K562 (cell line): Measurements from ENCODE around the gene ALG12. TPM values are rescaled to one million over a fixed set of nuclear protein-coding genes. Genes with fewer than 3 reads are reported as not detected.
"Not testable (repeated sequence)": the region's sequence is repeated elsewhere in the genome, so short reads cannot be mapped to it uniquely, and the experiment has no call there.

ENCODE experiments used
- ATAC-seq: fragments of 200-7000 bp; cut with Tn5 transposase; 3 replicates; pipeline ENCODE4 v1.9.1; 2020; ENCODE audit warnings: moderate library complexity
- BruUV-seq: library from RNA; stranded (reverse); fragments of 400-500 nt; replicated peaks from 2 replicates; lab custom pipeline; 2021; lab: Mats Ljungman, UMichigan
- CTCF ChIA-PET: fragments of 300-600 bp; formaldehyde crosslinking; extraction: SDS; loops from one replicate; lab custom pipeline; 2021; ENCODE audit warnings: low intra/inter-chr PET ratio; lab: Yijun Ruan, JAX
- POLR2A ChIA-PET: fragments of 300-600, 350-650 bp; sonication (Branson Sonifier 250); formaldehyde crosslinking; extraction: SDS; loops from one replicate; lab custom pipeline; 2021; ENCODE audit warnings: antibody characterized with exemption, inconsistent platforms; lab: Yijun Ruan, JAX
- DNase-seq, 4 experiments: peaks; one replicate each; pipeline versions ENCODE4 v3.0.0 to v3.0.0-alpha.2; 2011 to 2018; ENCODE audit warnings: low spot score in 3 of 4, mixed read lengths in 3 of 4; ENCODE audit errors: extremely low read depth in 1 of 4
- FAIRE-seq: peaks from 2 replicates; lab custom pipeline; 2011; peaks lifted over from hg19 to GRCh38; lab: Jason Lieb, UNC
- H2AFZ ChIP-seq: 2 replicates; pipeline ENCODE4 v1.6.0; 2011; ENCODE audit warnings: low read depth, low read length, control low read depth, inconsistent platforms
- H3K27ac ChIP-seq: fragments of 200-600 bp; 3 replicates; pipeline ENCODE4 v1.8.0; 2011; ENCODE audit warnings: low read depth, mild to moderate bottlenecking, control low read depth, inconsistent platforms, low read length, moderate library complexity, mixed read lengths; ENCODE audit errors: extremely low read depth
- H3K27me3 ChIP-seq, 2 experiments: fragments of 300-600 bp in 1 of 2; 2 replicates in 1 of 2; 3 replicates in 1 of 2; pipeline versions ENCODE4 v1.6.0 to v1.8.0; 2011; ENCODE audit warnings: inconsistent platforms in 2 of 2, low read length in 2 of 2, mild to moderate bottlenecking in 1 of 2, mixed read lengths in 1 of 2, moderate library complexity in 1 of 2; ENCODE audit not compliant: control insufficient read depth in 2 of 2, insufficient read depth in 2 of 2
- H3K36me3 ChIP-seq: fragments of 300-600 bp; 3 replicates; pipeline ENCODE4 v1.8.0; 2011; ENCODE audit warnings: mild to moderate bottlenecking, low read length, inconsistent platforms; ENCODE audit not compliant: control insufficient read depth, insufficient read depth
- H3K4me1 ChIP-seq, 2 experiments: fragments of 200-600 bp in 1 of 2; replicated peaks in 1 of 2; 2 replicates in 1 of 2; 3 replicates in 1 of 2; pipeline versions ENCODE4 v1.5.1 to v1.8.0; 2011; ENCODE audit warnings: inconsistent platforms in 2 of 2, low read length in 2 of 2, mild to moderate bottlenecking in 1 of 2, mixed read lengths in 1 of 2, moderate library complexity in 1 of 2; ENCODE audit not compliant: control insufficient read depth in 2 of 2, insufficient read depth in 2 of 2
- H3K4me2 ChIP-seq: 2 replicates; pipeline ENCODE4 v1.6.1; 2011; ENCODE audit warnings: low read length, control low read depth, inconsistent platforms, mixed read lengths; ENCODE audit not compliant: insufficient read depth
- H3K4me3 ChIP-seq: fragments of 200-600 bp; sonication (generic), shearing (Covaris generic); 2 replicates; pipeline ENCODE4 v1.5.1; 2016; ENCODE audit warnings: control low read depth, inconsistent platforms
- H3K79me2 ChIP-seq: fragments of 200-600 bp; 3 replicates; pipeline ENCODE4 v1.8.0; 2011; ENCODE audit warnings: low read length, inconsistent platforms; ENCODE audit not compliant: control insufficient read depth, insufficient read depth
- H3K9ac ChIP-seq, 2 experiments: 2 replicates each; pipeline versions ENCODE4 v1.6.0 to v1.6.1; 2011; ENCODE audit warnings: low read depth in 2 of 2, low read length in 2 of 2, control low read depth in 1 of 2, inconsistent platforms in 1 of 2, mild to moderate bottlenecking in 1 of 2, mixed read lengths in 1 of 2; ENCODE audit not compliant: insufficient read depth in 1 of 2
- H3K9me1 ChIP-seq: one replicate; pipeline ENCODE4 v1.6.0; 2011; ENCODE audit warnings: inconsistent platforms, mild to moderate bottlenecking, low read length, moderate library complexity; ENCODE audit not compliant: control insufficient read depth, insufficient read depth
- H3K9me3 ChIP-seq: replicated peaks from 2 replicates; pipeline ENCODE4 v1.5.1; 2011; ENCODE audit warnings: low read depth, low read length, inconsistent platforms; ENCODE audit not compliant: control insufficient read depth, insufficient read depth
- H4K20me1 ChIP-seq: replicated peaks from 2 replicates; pipeline ENCODE4 v1.6.1; 2011; ENCODE audit warnings: low read length, inconsistent platforms, mixed read lengths; ENCODE audit not compliant: control insufficient read depth, insufficient read depth
- BCL6 ChIP-seq: fragments of 250-450 bp; sonication (Bioruptor Pico); IDR thresholded peaks from 2 replicates; pipeline ENCODE4 v1.4.0; 2020
- ELF4 ChIP-seq: fragments of 450-650 bp; formaldehyde crosslinking; IDR thresholded peaks from 2 replicates; pipeline ENCODE4 v1.4.0; 2022; ENCODE audit warnings: missing genetic modification characterization
- ELK1 ChIP-seq: sonication (generic); formaldehyde crosslinking; IDR thresholded peaks from 2 replicates; pipeline ENCODE4 v1.8.1; 2022; ENCODE audit warnings: missing genetic modification reagents
- ELK3 ChIP-seq: fragments of 450-650 bp; formaldehyde crosslinking; IDR thresholded peaks from 2 replicates; pipeline ENCODE4 v1.4.0; 2020; ENCODE audit warnings: mild to moderate bottlenecking
- FOXA3 ChIP-seq, 2 experiments: fragments of 450-650 bp in 1 of 2; sonication (generic) in 1 of 2; formaldehyde crosslinking; IDR thresholded peaks in 1 of 2; conservative IDR thresholded peaks in 1 of 2; 2 replicates each; pipeline versions ENCODE4 v1.4.0 to v1.8.0; 2020 to 2022; ENCODE audit warnings: mild to moderate bottlenecking in 2 of 2, missing genetic modification reagents in 1 of 2
- POLR2G ChIP-seq: fragments of 200-400 bp; formaldehyde crosslinking; IDR thresholded peaks from 2 replicates; pipeline ENCODE4 v1.6.1; 2017; ENCODE audit warnings: low read depth, mild to moderate bottlenecking, antibody characterized with exemption, low read length, moderate library complexity
- RBM17 ChIP-seq: fragments of 200-400 bp; formaldehyde crosslinking; IDR thresholded peaks from 2 replicates; pipeline ENCODE4 v1.6.1; 2017; ENCODE audit warnings: low read depth, mild to moderate bottlenecking, low read length, borderline replicate concordance
- SRSF1 ChIP-seq: fragments of 200-400 bp; formaldehyde crosslinking; IDR thresholded peaks from 2 replicates; pipeline ENCODE4 v1.6.1; 2017; ENCODE audit warnings: mild to moderate bottlenecking, low read depth, low read length, moderate library complexity
- WGBS: fragments of 100-300 bp; shearing (Covaris generic); methylation state at CpG from one replicate; pipeline ENCODE4 v1.1.6; 2016; ENCODE audit warnings: low coverage, mixed read lengths; ENCODE audit not compliant: insufficient coverage; ENCODE audit errors: missing lambda C conversion rate; 5-methylcytosine and 5-hydroxymethylcytosine counted together
- in situ Hi-C: fragments of 300-500 bp; cut with MboI; formaldehyde crosslinking; loops from 4 replicates; pipeline ENCODE4 v1.15.0; 2018; ENCODE audit warnings: inconsistent platforms, mixed read lengths
- intact Hi-C: fragments of 100-400 bp; cut with micrococcal nuclease; formaldehyde crosslinking; loops from 2 replicates; pipeline ENCODE4 v1.14.2; 2022
- polyA plus RNA-seq, 8 experiments: library from polyadenylated mRNA; depleted of rRNA in 4 of 8; stranded (reverse) in 5 of 8; unstranded in 3 of 8; fragments of >200 nt; fragmentation: Nextera tagmentation in 2 of 8; fragmentation: Illumina TruSeq in 1 of 8; extraction: Ambion mirVana in 2 of 8; extraction: Trizol in 1 of 8; gene quantifications; 2 replicates each; pipeline versions ENCODE4 v1.2.1 to v1.2.3, GENCODE V29; 2011 to 2014; ENCODE audit warnings: inconsistent platforms in 1 of 8, missing spikeins in 1 of 8
- total RNA-seq, 7 experiments: library from RNA; depleted of rRNA in 6 of 7; stranded (reverse); fragments of >200 nt in 6 of 7; fragmentation: Illumina TruSeq in 2 of 7; extraction: Trizol in 2 of 7; gene quantifications; 2 replicates each; pipeline versions ENCODE4 v1.2.1 to v1.2.3, GENCODE V29; 2011 to 2021; ENCODE audit warnings: low replicate concordance in 1 of 7

ALG12 gene
- total and polyA plus RNA-seq, 9 of the 15 experiments (the other 6 are each of a cell fraction or from before 2014, with no cell fraction given), result 0.20 to 8.5 (median 3.4) TPM

- Histone ChIP-seq H3K27ac (peak overlapping the region; percentile 89; the same call in 1 of the 3 replicates), H2AFZ (peak overlapping the region; percentile 89), H3K36me3 (peaks cover 14% of the 10 kb centered on the region; the same call in 1 of the 3 replicates), H3K79me2 (peaks cover 32% of the 10 kb centered on the region), H3K4me3 (peak overlapping the region; percentile 66), H4K20me1 (peaks cover 13% of the 10 kb centered on the region), H3K9ac (peak overlapping the region; percentile 85 to 95), H3K4me2 (peak overlapping the region; percentile 82), H3K27me3 (peaks cover 8 to 13% of the 10 kb centered on the region in 2 experiments; a peak in 4 of 5 replicates), H3K4me1 (peaks cover 11 to 63% of the 10 kb centered on the region in 2 experiments; a peak in 4 of 5 replicates)
- intact Hi-C loops, H3K9me1 ChIP-seq, FAIRE-seq, H3K9me3 ChIP-seq, DNase-seq, BruUV-seq, in situ Hi-C loops, CTCF ChIA-PET, POLR2A ChIA-PET, ATAC-seq: not testable (repeated sequence)
- 63% methylated on average over 12 of the region's 13 CpGs for WGBS
These were observed 65.7 kb downstream of the ALG12 start for GRCh38 chr22:49852568-49852897.

GRCh38 chr22:49850959-49851802, 67.1 kb downstream of the ALG12 start:
- Histone ChIP-seq H3K27ac (no peak overlapping the region), H3K4me2 (no peak overlapping the region), H3K27me3 (peaks cover 8 to 15% of the 10 kb centered on the region in 2 experiments; a peak in 4 of 5 replicates), H3K9me1 (no peaks in the 10 kb centered on the region), H3K79me2 (peaks cover 21% of the 10 kb centered on the region), H3K36me3 (peaks cover 7% of the 10 kb centered on the region; the same call in 1 of the 3 replicates), H3K4me3 (no peak overlapping the region), H3K4me1 (peaks cover 11 to 52% of the 10 kb centered on the region in 2 experiments; a peak in 4 of 5 replicates), H4K20me1 (peaks cover 10% of the 10 kb centered on the region), H2AFZ (no peak overlapping the region), H3K9me3 (no peaks in the 10 kb centered on the region), H3K9ac (no peak overlapping the region)
- no TSS peak for BruUV-seq
- no peak for DNase-seq
- ATAC-seq, result no peak
- ChIA-PET CTCF (no interaction called here), POLR2A (interaction anchor here (0.7 to 1.0 kb wide), 3 partner anchors 15 to 523 kb away, joined by 3 read pairs; no protein-coding TSS in a partner anchor)
- intact Hi-C loops, result no loop called here
- WGBS, result 59% methylated on average over 10 of the region's 10 CpGs
- no peak for FAIRE-seq
- TF ChIP-seq ELK3 (CRISPR knock-in tag), result no peak
- no peak for TF ChIP-seq SRSF1
- TF ChIP-seq POLR2G, result no peak
- TF ChIP-seq ELK1 (CRISPR knock-in tag), result no peak
- no peak for TF ChIP-seq RBM17
- TF ChIP-seq BCL6 (CRISPR knock-in tag), result no peak
- no peak for TF ChIP-seq FOXA3 (CRISPR knock-in tag; conservative IDR thresholded peaks at IDR 0.05 in 1 of 2, IDR thresholded peaks at IDR 0.05 in 1 of 2)
- no peak for TF ChIP-seq ELF4
- in situ Hi-C loops, result no loop called here
